SK-N-SH (cell line): ENCODE results near the gene ST3GAL2. TPM values are rescaled to one million over a fixed set of nuclear protein-coding genes. Genes with fewer than 3 reads are reported as not detected.

Experiments used
- CTCF ChIA-PET: fragments of 300-600, 350-600 bp; formaldehyde crosslinking; extraction: SDS; loops from one replicate; lab custom pipeline; 2021; lab: Yijun Ruan, JAX
- POLR2A ChIA-PET: fragments of 350-600 bp; sonication (Branson Sonifier 250); formaldehyde crosslinking; extraction: SDS; loops from one replicate; lab custom pipeline; 2020; ENCODE audit warnings: antibody characterized with exemption, inconsistent platforms; lab: Yijun Ruan, JAX
- DNase-seq: peaks from one replicate; pipeline ENCODE4 v3.0.0; 2012
- H2AFZ ChIP-seq: fragments of 200-600 bp; sonication (generic); 2 replicates; pipeline ENCODE4 v1.8.1; 2016; ENCODE audit warnings: antibody characterized with exemption, mild to moderate bottlenecking, low read depth
- H3F3A ChIP-seq: fragments of 200-600 bp; sonication (generic); replicated peaks from 2 replicates; pipeline ENCODE3; 2016; ENCODE audit warnings: antibody characterized with exemption, mild to moderate bottlenecking; ENCODE audit not compliant: insufficient read depth
- H3K27ac ChIP-seq, 2 experiments: fragments of 200-500 bp in 1 of 2; fragments of 200-600 bp in 1 of 2; sonication (Bioruptor generic) in 1 of 2; sonication (generic), shearing (Covaris generic) in 1 of 2; 2 replicates each; pipeline versions ENCODE4 v1.5.1 to v1.6.1; 2014 to 2016; ENCODE audit warnings: low read depth in 2 of 2, inconsistent platforms in 1 of 2, low read length in 1 of 2, mild to moderate bottlenecking in 1 of 2, mixed read lengths in 1 of 2
- H3K27me3 ChIP-seq: fragments of 200-600 bp; sonication (generic), shearing (Covaris generic); 2 replicates; pipeline ENCODE4 v1.6.1; 2016; ENCODE audit warnings: mixed run types; ENCODE audit not compliant: insufficient read depth
- H3K36me3 ChIP-seq, 2 experiments: fragments of 200-500 bp in 1 of 2; fragments of 200-600 bp in 1 of 2; sonication (Bioruptor generic) in 1 of 2; sonication (generic) in 1 of 2; replicated peaks in 1 of 2; 2 replicates each; pipeline versions ENCODE3 to v1.5.1; 2014 to 2016; ENCODE audit warnings: low read length in 1 of 2, mild to moderate bottlenecking in 1 of 2; ENCODE audit not compliant: insufficient read depth in 2 of 2, control insufficient read depth in 1 of 2
- H3K4me1 ChIP-seq, 2 experiments: fragments of 200-500 bp in 1 of 2; fragments of 200-600 bp in 1 of 2; sonication (Bioruptor generic) in 1 of 2; sonication (generic), shearing (Covaris generic) in 1 of 2; 2 replicates each; pipeline versions ENCODE4 v1.5.1 to v1.6.1; 2014 to 2016; ENCODE audit warnings: low read depth in 1 of 2, low read length in 1 of 2, mixed run types in 1 of 2; ENCODE audit not compliant: insufficient read depth in 2 of 2, control insufficient read depth in 1 of 2
- H3K4me2 ChIP-seq: fragments of 200-600 bp; sonication (generic), shearing (Covaris generic); 2 replicates; pipeline ENCODE4 v1.6.1; 2017; ENCODE audit warnings: mixed run types
- H3K4me3 ChIP-seq, 2 experiments: fragments of 200-500 bp in 1 of 2; fragments of 200-600 bp in 1 of 2; sonication (Bioruptor generic) in 1 of 2; sonication (generic), shearing (Covaris generic) in 1 of 2; 2 replicates each; pipeline versions ENCODE4 v1.5.1 to v1.8.1; 2014 to 2016; ENCODE audit warnings: low read depth in 2 of 2, inconsistent platforms in 1 of 2, low read length in 1 of 2, mild to moderate bottlenecking in 1 of 2, mixed read lengths in 1 of 2, moderate library complexity in 1 of 2
- H3K79me2 ChIP-seq: fragments of 200-600 bp; sonication (generic); 2 replicates; pipeline ENCODE4 v1.8.1; 2017; ENCODE audit warnings: mild to moderate bottlenecking; ENCODE audit not compliant: insufficient read depth
- H3K9ac ChIP-seq: fragments of 200-600 bp; sonication (generic); 2 replicates; pipeline ENCODE4 v1.6.1; 2017; ENCODE audit warnings: mixed run types
- H3K9me2 ChIP-seq: fragments of 200-600 bp; sonication (generic); 2 replicates; pipeline ENCODE4 v1.6.1; 2017; ENCODE audit warnings: mixed run types
- H3K9me3 ChIP-seq: fragments of 200-600 bp; sonication (generic); 2 replicates; pipeline ENCODE4 v1.6.1; 2017; ENCODE audit warnings: mixed run types, mild to moderate bottlenecking, moderate library complexity
- H4K20me1 ChIP-seq: fragments of 200-600 bp; sonication (generic); 2 replicates; pipeline ENCODE4 v1.6.1; 2017; ENCODE audit warnings: mild to moderate bottlenecking, mixed run types; ENCODE audit not compliant: insufficient read depth
- EP300 ChIP-seq, 2 experiments: IDR thresholded peaks; 2 replicates each; pipeline versions ENCODE4 v1.4.0 to v1.6.1; 2012; ENCODE audit warnings: borderline replicate concordance in 1 of 2, low read depth in 1 of 2, low read length in 1 of 2
- FOXM1 ChIP-seq: IDR thresholded peaks from 2 replicates; pipeline ENCODE4 v1.4.0; 2012; ENCODE audit warnings: low read depth, mild to moderate bottlenecking
- GATA2 ChIP-seq: sonication (generic); formaldehyde crosslinking; IDR thresholded peaks from 2 replicates; pipeline ENCODE4 v1.5.0; 2020; ENCODE audit warnings: mild to moderate bottlenecking, missing genetic modification reagents
- NFIC ChIP-seq: IDR thresholded peaks from 2 replicates; pipeline ENCODE4 v1.4.0; 2012; ENCODE audit warnings: borderline replicate concordance
- PBX3 ChIP-seq: IDR thresholded peaks from 2 replicates; pipeline ENCODE4; 2012
- RAD21 ChIP-seq: IDR thresholded peaks from 2 replicates; pipeline ENCODE4 v1.6.1; 2012; ENCODE audit warnings: mild to moderate bottlenecking, low read length
- RCOR1 ChIP-seq: fragments of 150-350 bp; IDR thresholded peaks from 2 replicates; pipeline ENCODE4 v1.6.1; 2017; ENCODE audit warnings: antibody characterized with exemption, low read length
- RFX5 ChIP-seq: IDR thresholded peaks from 2 replicates; pipeline ENCODE4 v1.6.1; 2012; ENCODE audit warnings: mild to moderate bottlenecking, improper control_type of control experiment, low read length
- SIN3A ChIP-seq: IDR thresholded peaks from 2 replicates; pipeline ENCODE4 v1.6.1; 2012; ENCODE audit warnings: low read depth, mild to moderate bottlenecking, low read length, moderate library complexity, borderline replicate concordance
- SMC3 ChIP-seq: IDR thresholded peaks from 2 replicates; pipeline ENCODE4 v1.6.1; 2012; ENCODE audit warnings: low read depth, low read length, improper control_type of control experiment
- TEAD4 ChIP-seq: IDR thresholded peaks from 2 replicates; pipeline ENCODE4 v1.4.0; 2012; ENCODE audit warnings: mild to moderate bottlenecking, borderline replicate concordance; ENCODE audit not compliant: insufficient read depth
- WGBS: methylation state at CpG from one replicate; pipeline ENCODE4 v1.1.6; 2017; ENCODE audit warnings: low lambda C conversion rate; 5-methylcytosine and 5-hydroxymethylcytosine counted together
- polyA plus RNA-seq, 3 experiments: library from polyadenylated mRNA; depleted of rRNA; stranded (reverse); fragments of >200 nt; gene quantifications; 2 replicates each; pipeline ENCODE4 v1.2.3, GENCODE V29; 2012
- TF ChIP-seq, protein P1 (sequence below): fragments of 200-600 bp; sonication (generic); IDR thresholded peaks from 2 replicates; pipeline ENCODE4 v1.6.1; 2017; ENCODE audit warnings: antibody characterized with exemption, mild to moderate bottlenecking, moderate library complexity
- TF ChIP-seq, protein P2 (sequence below): IDR thresholded peaks from 2 replicates; pipeline ENCODE4 v1.4.0; 2012; ENCODE audit warnings: low read depth

Gene ST3GAL2
- polyA plus RNA-seq, 1 of the 3 experiments (the other 2 are of a cell fraction): 19.9 TPM

- Histone ChIP-seq H3K4me1 (peaks cover 0 to 9% of the 10 kb centered on the region in 2 experiments; a peak in 1 of 4 replicates), H3K4me3 (no peak overlapping the region), H3K27me3 (no peaks in the 10 kb centered on the region), H3K9me3 (no peaks in the 10 kb centered on the region), H3K9ac (no peak overlapping the region), H3K4me2 (no peak overlapping the region), H3K9me2 (no peaks in the 10 kb centered on the region), H3K36me3 (no peaks in the 10 kb centered on the region), H3F3A (no peaks in the 10 kb centered on the region), H3K79me2 (no peaks in the 10 kb centered on the region), H2AFZ (no peak overlapping the region), H4K20me1 (no peaks in the 10 kb centered on the region), H3K27ac (no peak overlapping the region)
- DNase-seq: peak; percentile 87
- 40% methylated on average over 2 of the region's 17 CpGs for WGBS
- ChIA-PET POLR2A (interaction anchor here (0.6 to 2.0 kb wide), 4 partner anchors 90 to 101 kb away, joined by 3 to 11 read pairs (median 3); no protein-coding TSS in a partner anchor), CTCF (interaction anchor here (0.6 to 3.5 kb wide), 26 partner anchors 8 to 299 kb away, joined by 3 to 25 read pairs (median 4); partner anchors contain the start of gene FCSK)
- TF ChIP-seq, protein P1, sequence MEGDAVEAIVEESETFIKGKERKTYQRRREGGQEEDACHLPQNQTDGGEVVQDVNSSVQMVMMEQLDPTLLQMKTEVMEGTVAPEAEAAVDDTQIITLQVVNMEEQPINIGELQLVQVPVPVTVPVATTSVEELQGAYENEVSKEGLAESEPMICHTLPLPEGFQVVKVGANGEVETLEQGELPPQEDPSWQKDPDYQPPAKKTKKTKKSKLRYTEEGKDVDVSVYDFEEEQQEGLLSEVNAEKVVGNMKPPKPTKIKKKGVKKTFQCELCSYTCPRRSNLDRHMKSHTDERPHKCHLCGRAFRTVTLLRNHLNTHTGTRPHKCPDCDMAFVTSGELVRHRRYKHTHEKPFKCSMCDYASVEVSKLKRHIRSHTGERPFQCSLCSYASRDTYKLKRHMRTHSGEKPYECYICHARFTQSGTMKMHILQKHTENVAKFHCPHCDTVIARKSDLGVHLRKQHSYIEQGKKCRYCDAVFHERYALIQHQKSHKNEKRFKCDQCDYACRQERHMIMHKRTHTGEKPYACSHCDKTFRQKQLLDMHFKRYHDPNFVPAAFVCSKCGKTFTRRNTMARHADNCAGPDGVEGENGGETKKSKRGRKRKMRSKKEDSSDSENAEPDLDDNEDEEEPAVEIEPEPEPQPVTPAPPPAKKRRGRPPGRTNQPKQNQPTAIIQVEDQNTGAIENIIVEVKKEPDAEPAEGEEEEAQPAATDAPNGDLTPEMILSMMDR: peak; percentile 49
- peak; percentile 69 for TF ChIP-seq SMC3
- TF ChIP-seq RAD21: peak; percentile 70
- no peak for TF ChIP-seq RFX5
- TF ChIP-seq, all 33 proteins: peak for 3
These were observed 32.0 kb upstream of the ST3GAL2 start for GRCh38 chr16:70470927-70471341.

- TF ChIP-seq PBX3: no peak
- no peak for TF ChIP-seq GATA2
- no peak for TF ChIP-seq RAD21
- no peak for TF ChIP-seq RCOR1
- TF ChIP-seq FOXM1: no peak
- TF ChIP-seq, protein P2, sequence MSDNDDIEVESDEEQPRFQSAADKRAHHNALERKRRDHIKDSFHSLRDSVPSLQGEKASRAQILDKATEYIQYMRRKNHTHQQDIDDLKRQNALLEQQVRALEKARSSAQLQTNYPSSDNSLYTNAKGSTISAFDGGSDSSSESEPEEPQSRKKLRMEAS: no peak
- no peak for TF ChIP-seq NFIC
- TF ChIP-seq EP300 (IDR thresholded peaks at IDR 0.05; ENCODE audit: borderline replicate concordance in 1 of 2, low read depth in 1 of 2, low read length in 1 of 2): no peak
- no peak for TF ChIP-seq SIN3A
- TF ChIP-seq TEAD4: no peak
- TF ChIP-seq, all 33 proteins: peak for 0
- ChIA-PET CTCF (interaction anchor here (0.5 to 3.5 kb wide), 25 partner anchors 8 to 300 kb away, joined by 3 to 25 read pairs (median 4); partner anchors contain the start of gene FCSK), POLR2A (interaction anchor here (0.6 to 2.0 kb wide), 4 partner anchors 89 to 101 kb away, joined by 3 to 11 read pairs (median 3); no protein-coding TSS in a partner anchor)
- Histone ChIP-seq H3F3A (no peaks in the 10 kb centered on the region), H3K4me2 (no peak overlapping the region), H3K9me3 (no peaks in the 10 kb centered on the region), H3K27me3 (no peaks in the 10 kb centered on the region), H3K79me2 (no peaks in the 10 kb centered on the region), H3K4me3 (no peak overlapping the region), H3K9me2 (no peaks in the 10 kb centered on the region), H3K4me1 (peaks cover 0 to 8% of the 10 kb centered on the region in 2 experiments; a peak in 1 of 4 replicates), H2AFZ (no peak overlapping the region), H3K27ac (no peak overlapping the region), H3K9ac (no peak overlapping the region), H4K20me1 (no peaks in the 10 kb centered on the region), H3K36me3 (no peaks in the 10 kb centered on the region)
- WGBS: 93% methylated on average over 7 of the region's 10 CpGs
- no peak for DNase-seq
These were observed 31.4 kb upstream of the ST3GAL2 start for GRCh38 chr16:70470141-70470926.
